KBM-7 (cell line): ENCODE results near the gene CANX.
"Not testable (repeated sequence)": the region's sequence is repeated elsewhere in the genome, so short reads cannot be mapped to it uniquely, and the experiment has no call there.

ENCODE experiments used
- DNase-seq: peaks from one replicate; pipeline ENCODE4 v3.0.0-alpha.2; 2015
- in situ Hi-C: fragments of 300-500 bp; cut with MboI; formaldehyde crosslinking; loops from 2 replicates; pipeline ENCODE4 v1.14.3; 2020; ENCODE audit warnings: low sequenced_read_pairs, low pct_unique_long_range_greater_than_20kb, mixed read lengths

CANX gene

GRCh38 chr5:179744106-179744505 is 45.3 kb downstream of the CANX start:
- DNase-seq, in situ Hi-C loops: not testable (repeated sequence)

- in situ Hi-C loops, result no loop called here
- DNase-seq, result no peak
Observed at GRCh38 chr5:179746872-179747271, 48.1 kb downstream of the CANX start.

- in situ Hi-C loops, result no loop called here
- DNase-seq, result no peak
Observed at GRCh38 chr5:179747811-179748210, 49.0 kb downstream of the CANX start.

GRCh38 chr5:179749857-179750508 is 51.2 kb downstream of the CANX start:
- in situ Hi-C loops, result no loop called here

GRCh38 chr5:179753971-179754370 is 55.2 kb downstream of the CANX start:
- in situ Hi-C loops, result no loop called here
- DNase-seq, result no peak

More at GRCh38 chr5:179749857-179750508, 51.2 kb downstream of the CANX start:
- no peak for DNase-seq

GRCh38 chr5:179755022-179755421 is 56.3 kb downstream of the CANX start:
- in situ Hi-C loops, result no loop called here

GRCh38 chr5:179758955-179759354 is 60.2 kb downstream of the CANX start:
- in situ Hi-C loops, result no loop called here
- no peak for DNase-seq

More at GRCh38 chr5:179755022-179755421, 56.3 kb downstream of the CANX start:
- no peak for DNase-seq

- peak; percentile 23 for DNase-seq
- in situ Hi-C loops, result no loop called here
Observed at GRCh38 chr5:179759581-179760551, 61.1 kb downstream of the CANX start.

GRCh38 chr5:179762079-179762780 is 63.5 kb downstream of the CANX start:
- DNase-seq, result peak; percentile 75

GRCh38 chr5:179762781-179763176 is 64.0 kb downstream of the CANX start:
- in situ Hi-C loops, result no loop called here
- no peak for DNase-seq

More at GRCh38 chr5:179762079-179762780, 63.5 kb downstream of the CANX start:
- in situ Hi-C loops, result no loop called here

GRCh38 chr5:179763215-179763945 is 64.6 kb downstream of the CANX start:
- in situ Hi-C loops, result no loop called here
- DNase-seq, result peak; percentile 66

- in situ Hi-C loops, result no loop called here
- DNase-seq, result no peak
Observed at GRCh38 chr5:179764056-179764455, 65.3 kb downstream of the CANX start.

- DNase-seq, result peak; percentile 37
- in situ Hi-C loops, result no loop called here
Observed at GRCh38 chr5:179765400-179765799, 66.6 kb downstream of the CANX start.

GRCh38 chr5:179766021-179766725 is 67.4 kb downstream of the CANX start:
- peak; percentile 29 for DNase-seq
- in situ Hi-C loops, result no loop called here

GRCh38 chr5:179766726-179767455 is 68.1 kb downstream of the CANX start:
- in situ Hi-C loops, result no loop called here
- no peak for DNase-seq

- in situ Hi-C loops, result no loop called here
Observed at GRCh38 chr5:179767496-179768100, 68.8 kb downstream of the CANX start.

GRCh38 chr5:179768326-179769085 is 69.7 kb downstream of the CANX start:
- in situ Hi-C loops, result no loop called here
- no peak for DNase-seq

More at GRCh38 chr5:179767496-179768100, 68.8 kb downstream of the CANX start:
- DNase-seq, result no peak
